Activated B cell treated with CpG ODN at 0.5 μM for 24 hours (primary cell): ENCODE measurements around the gene CDADC1. TPM values are rescaled to one million over a fixed set of nuclear protein-coding genes. Genes with fewer than 3 reads are reported as not detected.

Experiments
- ATAC-seq: fragments of 200-7000 bp; cut with Tn5 transposase; one replicate; pipeline ENCODE4 v1.10.0; 2021; ENCODE audit warnings: low read depth, mild to moderate bottlenecking, moderate library complexity
- CTCF ChIA-PET: fragments of 350-600 bp; sonication (Branson Sonifier 250); formaldehyde crosslinking; loops from one replicate; lab custom pipeline; 2021; ENCODE audit warnings: antibody characterized with exemption; lab: Charles Lee
- POLR2A ChIA-PET: fragments of 350-600 bp; sonication (Branson Sonifier 250); formaldehyde crosslinking; loops from one replicate; lab custom pipeline; 2021; ENCODE audit warnings: antibody characterized with exemption; lab: Charles Lee
- DNase-seq: peaks from one replicate; pipeline ENCODE4 v3.0.0; 2022
- H3K27ac Mint-ChIP-seq: one replicate; pipeline ENCODE4 v1.8.0; 2020; ENCODE audit warnings: mixed read lengths
- H3K27me3 Mint-ChIP-seq: one replicate; pipeline ENCODE4 v1.8.0; 2021; ENCODE audit warnings: mixed read lengths
- H3K36me3 Mint-ChIP-seq: one replicate; pipeline ENCODE4 v1.8.0; 2021; ENCODE audit warnings: low read depth, mixed read lengths
- H3K4me1 Mint-ChIP-seq: one replicate; pipeline ENCODE4 v1.8.0; 2021; ENCODE audit warnings: mixed read lengths
- H3K4me3 Mint-ChIP-seq: one replicate; pipeline ENCODE4 v1.8.0; 2020; ENCODE audit warnings: mild to moderate bottlenecking, mixed read lengths
- H3K9me3 Mint-ChIP-seq: one replicate; pipeline ENCODE4 v1.8.0; 2020; ENCODE audit warnings: mixed read lengths
- CTCF ChIP-seq: fragments of 200-600 bp; IDR thresholded peaks from one replicate; pipeline ENCODE4 v1.8.0; 2022; ENCODE audit warnings: antibody characterized with exemption, mild to moderate bottlenecking
- intact Hi-C: fragments of 100-400 bp; cut with micrococcal nuclease; formaldehyde crosslinking; loops from one replicate; pipeline ENCODE4 v1.15.1; 2024
- total RNA-seq: library from RNA; stranded (reverse); gene quantifications from 2 replicates; pipeline ENCODE4 v1.2.3, GENCODE V29; 2022

The CDADC1 gene
- total RNA-seq, 1 donor from 2014 or later, result 10.4 TPM

- no peak for DNase-seq
- H3K27me3 Mint-ChIP-seq, result no peaks in the 10 kb centered on the region
- peaks cover 24% of the 10 kb centered on the region for H3K4me1 Mint-ChIP-seq
- no peak for TF ChIP-seq CTCF
- no peaks in the 10 kb centered on the region for H3K9me3 Mint-ChIP-seq
- H3K27ac Mint-ChIP-seq, result no peak overlapping the region
- ChIA-PET CTCF (interaction anchor here (0.9 kb wide), 1 partner anchor 218 kb away, joined by 3 read pairs; no protein-coding TSS in a partner anchor), POLR2A (no interaction called here)
- no peak overlapping the region for H3K4me3 Mint-ChIP-seq
- no peak for ATAC-seq
- intact Hi-C loops, result no loop called here
- H3K36me3 Mint-ChIP-seq, result peaks cover 3% of the 10 kb centered on the region
These were observed 50.7 kb downstream of the CDADC1 start for GRCh38 chr13:49298416-49298815.

GRCh38 chr13:49298903-49299605, 51.3 kb downstream of the CDADC1 start:
- POLR2A ChIA-PET, result no interaction called here
- Mint-ChIP-seq H3K27me3 (no peaks in the 10 kb centered on the region), H3K4me1 (peaks cover 30% of the 10 kb centered on the region), H3K4me3 (no peak overlapping the region), H3K27ac (no peak overlapping the region), H3K9me3 (no peaks in the 10 kb centered on the region), H3K36me3 (peaks cover under 1% of the 10 kb centered on the region)
- intact Hi-C loops, result no loop called here
- ATAC-seq, result no peak
- CTCF ChIA-PET, result interaction anchor here (0.9 kb wide), 1 partner anchor 217 kb away, joined by 3 read pairs; no protein-coding TSS in a partner anchor
- no peak for TF ChIP-seq CTCF
- no peak for DNase-seq

- H3K27ac Mint-ChIP-seq, result no peak overlapping the region
- H3K4me1 Mint-ChIP-seq, result peaks cover 29% of the 10 kb centered on the region
- DNase-seq (no peak), ATAC-seq (no peak)
- no peak overlapping the region for H3K4me3 Mint-ChIP-seq
- CTCF ChIA-PET, result interaction anchor here (0.8 to 1.6 kb wide), 3 partner anchors 246 to 308 kb away, joined by 3 to 7 read pairs (median 6); no protein-coding TSS in a partner anchor
- POLR2A ChIA-PET, result interaction anchor here (1.0 kb wide), 1 partner anchor 307 kb away, joined by 3 read pairs; no protein-coding TSS in a partner anchor
- no peaks in the 10 kb centered on the region for H3K9me3 Mint-ChIP-seq
- H3K36me3 Mint-ChIP-seq, result no peaks in the 10 kb centered on the region
- TF ChIP-seq CTCF, result no peak
- intact Hi-C loops, result loop anchor here (2.0 kb wide), 1 partner anchor 195 kb away; the partner anchor contains the start of gene PHF11
- no peaks in the 10 kb centered on the region for H3K27me3 Mint-ChIP-seq
These were observed 52.6 kb downstream of the CDADC1 start for GRCh38 chr13:49300276-49300675.

- ChIA-PET POLR2A (interaction anchor here (0.7 to 1.0 kb wide), 2 partner anchors 144 to 306 kb away, joined by 3 to 6 read pairs; no protein-coding TSS in a partner anchor), CTCF (interaction anchor here (0.7 to 1.6 kb wide), 5 partner anchors 22 to 308 kb away, joined by 3 to 7 read pairs (median 3); no protein-coding TSS in a partner anchor)
- Mint-ChIP-seq H3K4me3 (peak overlapping the region; percentile 80), H3K4me1 (peaks cover 33% of the 10 kb centered on the region), H3K27ac (peak overlapping the region; percentile 72), H3K9me3 (no peaks in the 10 kb centered on the region), H3K36me3 (no peaks in the 10 kb centered on the region), H3K27me3 (no peaks in the 10 kb centered on the region)
- DNase-seq (peak; percentile 43), ATAC-seq (peak; percentile 98)
- intact Hi-C loops, result loop anchor here (1.0 to 2.0 kb wide), 6 partner anchors 143 to 1769 kb away; partner anchors contain the start of genes CAB39L, PHF11 and SETDB2
- no peak for TF ChIP-seq CTCF
These were observed 53.2 kb downstream of the CDADC1 start for GRCh38 chr13:49300739-49301589.
